Body of pancreas (tissue), 4 donors: ENCODE results near the gene SLC10A4.

Experiments
- POLR2A ChIP-seq, 3 donors: fragments of 450-650 bp; IDR thresholded peaks; one replicate each; pipeline ENCODE4 v1.6.1; 2016; ENCODE audit warnings: antibody characterized with exemption in 3 of 3, mild to moderate bottlenecking in 2 of 3
- TF ChIP-seq, protein P1 (sequence below), 7 experiments: fragments of 450-650 bp in 4 of 7; fragments of 200-600 bp in 3 of 7; sonication (generic) in 3 of 7; IDR thresholded peaks; one replicate each; pipeline ENCODE4 v1.5.1; 2016 to 2019; ENCODE audit warnings: antibody characterized with exemption in 7 of 7

DNA sequence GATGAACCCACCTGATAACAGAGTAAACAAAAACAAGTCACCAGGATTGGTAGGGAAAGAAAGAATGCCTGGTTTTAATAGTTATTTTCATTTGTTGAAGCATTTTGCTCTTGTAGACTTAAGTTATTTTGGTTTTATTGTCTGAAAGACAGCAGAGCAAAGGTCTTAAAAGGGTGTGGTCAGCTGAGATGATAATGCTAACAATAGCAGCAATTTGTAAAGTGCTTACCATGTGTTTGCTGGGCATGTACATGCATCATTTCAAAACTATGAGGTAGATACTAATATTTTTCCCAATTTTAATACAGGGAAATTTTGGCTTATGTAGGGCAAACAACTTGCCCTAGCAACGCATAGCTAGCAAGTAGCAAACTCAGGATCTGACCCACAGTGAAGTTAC lies 46.8 kb upstream of the SLC10A4 start:
- TF ChIP-seq, protein P1, sequence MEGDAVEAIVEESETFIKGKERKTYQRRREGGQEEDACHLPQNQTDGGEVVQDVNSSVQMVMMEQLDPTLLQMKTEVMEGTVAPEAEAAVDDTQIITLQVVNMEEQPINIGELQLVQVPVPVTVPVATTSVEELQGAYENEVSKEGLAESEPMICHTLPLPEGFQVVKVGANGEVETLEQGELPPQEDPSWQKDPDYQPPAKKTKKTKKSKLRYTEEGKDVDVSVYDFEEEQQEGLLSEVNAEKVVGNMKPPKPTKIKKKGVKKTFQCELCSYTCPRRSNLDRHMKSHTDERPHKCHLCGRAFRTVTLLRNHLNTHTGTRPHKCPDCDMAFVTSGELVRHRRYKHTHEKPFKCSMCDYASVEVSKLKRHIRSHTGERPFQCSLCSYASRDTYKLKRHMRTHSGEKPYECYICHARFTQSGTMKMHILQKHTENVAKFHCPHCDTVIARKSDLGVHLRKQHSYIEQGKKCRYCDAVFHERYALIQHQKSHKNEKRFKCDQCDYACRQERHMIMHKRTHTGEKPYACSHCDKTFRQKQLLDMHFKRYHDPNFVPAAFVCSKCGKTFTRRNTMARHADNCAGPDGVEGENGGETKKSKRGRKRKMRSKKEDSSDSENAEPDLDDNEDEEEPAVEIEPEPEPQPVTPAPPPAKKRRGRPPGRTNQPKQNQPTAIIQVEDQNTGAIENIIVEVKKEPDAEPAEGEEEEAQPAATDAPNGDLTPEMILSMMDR (IDR thresholded peaks at IDR 0.05) = no peak
- no peak for TF ChIP-seq POLR2A (IDR thresholded peaks at IDR 0.05)
